Keratinocyte (primary cell): Measurements from ENCODE around the gene C14orf119. TPM values are rescaled to one million over a fixed set of nuclear protein-coding genes. Genes with fewer than 3 reads are reported as not detected.

Experiments
- DNase-seq: peaks from one replicate; pipeline ENCODE4 v3.0.0-alpha.2; 2011; ENCODE audit warnings: low read depth, missing footprints, low spot score
- FAIRE-seq: peaks from 2 replicates; lab custom pipeline; 2011; peaks lifted over from hg19 to GRCh38; lab: Jason Lieb, UNC
- H2AFZ ChIP-seq: 2 replicates; pipeline ENCODE4 v1.6.0; 2012; ENCODE audit warnings: low read length, control low read depth, inconsistent platforms; ENCODE audit not compliant: control insufficient read depth
- H3K27ac ChIP-seq: 2 replicates; pipeline ENCODE4 v1.5.1; 2011; ENCODE audit warnings: low read length; ENCODE audit not compliant: control insufficient read depth, insufficient read depth
- H3K27me3 ChIP-seq: 3 replicates; pipeline ENCODE4 v1.6.0; 2011; ENCODE audit warnings: low read length; ENCODE audit not compliant: control insufficient read depth, insufficient read depth; ENCODE audit errors: extremely low read depth
- H3K36me3 ChIP-seq, 2 experiments: 2 replicates in 1 of 2; 3 replicates in 1 of 2; pipeline ENCODE4 v1.5.1; 2011; ENCODE audit warnings: low read length in 2 of 2, mild to moderate bottlenecking in 1 of 2; ENCODE audit not compliant: control insufficient read depth in 2 of 2, insufficient read depth in 2 of 2; ENCODE audit errors: extremely low read depth in 1 of 2
- H3K4me1 ChIP-seq: 3 replicates; pipeline ENCODE4 v1.5.1; 2011; ENCODE audit warnings: low read length; ENCODE audit not compliant: control insufficient read depth, insufficient read depth; ENCODE audit errors: extremely low read depth
- H3K4me2 ChIP-seq: 3 replicates; pipeline ENCODE4 v1.6.0; 2011; ENCODE audit warnings: low read depth, low read length; ENCODE audit not compliant: control insufficient read depth, insufficient read depth; ENCODE audit errors: extremely low read depth
- H3K4me3 ChIP-seq, 3 experiments: fragments of 200-600 bp in 1 of 3; sonication (generic) in 1 of 3; 2 replicates in 2 of 3; 3 replicates in 1 of 3; pipeline ENCODE4 v1.5.1; 2011 to 2016; ENCODE audit warnings: low read length in 3 of 3, mild to moderate bottlenecking in 3 of 3, control low read depth in 2 of 3, inconsistent platforms in 1 of 3, low read depth in 1 of 3, mixed read lengths in 1 of 3, mixed run types in 1 of 3, moderate library complexity in 1 of 3; ENCODE audit not compliant: control insufficient read depth in 2 of 3, insufficient read depth in 2 of 3; ENCODE audit errors: extremely low read depth in 1 of 3
- H3K79me2 ChIP-seq: 2 replicates; pipeline ENCODE4 v1.6.0; 2012; ENCODE audit warnings: low read length; ENCODE audit not compliant: control insufficient read depth, insufficient read depth
- H3K9ac ChIP-seq: 3 replicates; pipeline ENCODE4 v1.6.0; 2011; ENCODE audit warnings: low read length; ENCODE audit not compliant: control insufficient read depth, insufficient read depth; ENCODE audit errors: extremely low read depth
- H3K9me1 ChIP-seq: 3 replicates; pipeline ENCODE4 v1.6.0; 2011; ENCODE audit warnings: low read length; ENCODE audit not compliant: control insufficient read depth, insufficient read depth; ENCODE audit errors: extremely low read depth
- H3K9me3 ChIP-seq: 2 replicates; pipeline ENCODE4 v1.5.1; 2012; ENCODE audit warnings: low read depth, low read length; ENCODE audit not compliant: control insufficient read depth
- H4K20me1 ChIP-seq: 3 replicates; pipeline ENCODE4 v1.6.0; 2011; ENCODE audit warnings: low read length; ENCODE audit not compliant: control insufficient read depth, insufficient read depth; ENCODE audit errors: extremely low read depth
- EZH2 ChIP-seq: IDR thresholded peaks from one replicate; pipeline ENCODE4 v1.6.1; 2012; ENCODE audit warnings: inconsistent platforms, mild to moderate bottlenecking, low read length, moderate library complexity
- dilution Hi-C: fragments of 300-500 bp; cut with MboI; formaldehyde crosslinking; loops from one replicate; pipeline ENCODE4 v1.7.0; 2020; ENCODE audit warnings: low sequenced_read_pairs; ENCODE audit not compliant: extremely low pct_ligation_motif_present
- polyA plus RNA-seq, 5 experiments: library from polyadenylated mRNA; depleted of rRNA in 3 of 5; stranded (reverse) in 3 of 5; stranded (forward) in 1 of 5; unstranded in 1 of 5; fragments of >200 nt; gene quantifications; 1 replicate in 1 of 5; 2 replicates in 3 of 5; 3 replicates in 1 of 5; pipeline versions ENCODE4 v1.2.1 to v1.2.3, GENCODE V29; 2011 to 2012; ENCODE audit warnings: missing spikeins in 2 of 5, low read depth in 1 of 5, low replicate concordance in 1 of 5
- TF ChIP-seq, protein P1 (sequence below), 3 experiments: IDR thresholded peaks in 1 of 3; conservative IDR thresholded peaks in 1 of 3; optimal IDR thresholded peaks in 1 of 3; 2 replicates in 2 of 3; 3 replicates in 1 of 3; pipeline versions ENCODE3 to v1.5.1; 2011; ENCODE audit warnings: low read length in 3 of 3, mild to moderate bottlenecking in 3 of 3, moderate library complexity in 2 of 3, control low read depth in 1 of 3, inconsistent platforms in 1 of 3; ENCODE audit not compliant: insufficient read depth in 2 of 3; ENCODE audit errors: extremely low read depth in 1 of 3

Gene C14orf119
- polyA plus RNA-seq, 1 donor (not counting 4 experiments of a cell fraction or from before 2014, with no cell fraction given): 73.7 TPM

DNA sequence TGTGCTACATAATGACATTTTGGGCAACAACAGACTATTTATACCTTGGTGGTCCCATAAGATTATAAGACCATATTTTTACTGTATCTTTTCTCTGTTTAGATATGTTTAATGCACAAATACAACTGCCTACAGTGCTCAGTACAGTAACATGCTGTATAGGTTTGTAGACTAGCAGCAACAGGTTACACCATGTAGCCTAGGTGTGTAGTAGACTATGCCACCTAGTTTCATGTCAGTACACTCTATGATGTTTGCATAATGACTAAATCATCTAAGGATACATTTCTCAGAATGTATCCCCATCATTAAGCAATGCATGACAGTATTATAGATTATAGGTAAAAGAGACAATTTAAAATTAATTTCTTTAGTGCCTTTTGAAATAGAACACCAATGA is 54.4 kb downstream of the C14orf119 start:
- Histone ChIP-seq H3K9ac (no peak overlapping the region), H3K4me1 (peaks cover 18% of the 10 kb centered on the region), H3K4me2 (no peak overlapping the region), H3K79me2 (no peaks in the 10 kb centered on the region), H3K4me3 (no peak overlapping the region), H3K36me3 (peaks cover 0 to 6% of the 10 kb centered on the region in 2 experiments), H3K9me1 (no peaks in the 10 kb centered on the region), H2AFZ (no peak overlapping the region), H3K27me3 (no peaks in the 10 kb centered on the region), H4K20me1 (no peaks in the 10 kb centered on the region), H3K27ac (no peak overlapping the region), H3K9me3 (no peaks in the 10 kb centered on the region)
- no peak for DNase-seq
- TF ChIP-seq EZH2: no peak
- TF ChIP-seq, protein P1, sequence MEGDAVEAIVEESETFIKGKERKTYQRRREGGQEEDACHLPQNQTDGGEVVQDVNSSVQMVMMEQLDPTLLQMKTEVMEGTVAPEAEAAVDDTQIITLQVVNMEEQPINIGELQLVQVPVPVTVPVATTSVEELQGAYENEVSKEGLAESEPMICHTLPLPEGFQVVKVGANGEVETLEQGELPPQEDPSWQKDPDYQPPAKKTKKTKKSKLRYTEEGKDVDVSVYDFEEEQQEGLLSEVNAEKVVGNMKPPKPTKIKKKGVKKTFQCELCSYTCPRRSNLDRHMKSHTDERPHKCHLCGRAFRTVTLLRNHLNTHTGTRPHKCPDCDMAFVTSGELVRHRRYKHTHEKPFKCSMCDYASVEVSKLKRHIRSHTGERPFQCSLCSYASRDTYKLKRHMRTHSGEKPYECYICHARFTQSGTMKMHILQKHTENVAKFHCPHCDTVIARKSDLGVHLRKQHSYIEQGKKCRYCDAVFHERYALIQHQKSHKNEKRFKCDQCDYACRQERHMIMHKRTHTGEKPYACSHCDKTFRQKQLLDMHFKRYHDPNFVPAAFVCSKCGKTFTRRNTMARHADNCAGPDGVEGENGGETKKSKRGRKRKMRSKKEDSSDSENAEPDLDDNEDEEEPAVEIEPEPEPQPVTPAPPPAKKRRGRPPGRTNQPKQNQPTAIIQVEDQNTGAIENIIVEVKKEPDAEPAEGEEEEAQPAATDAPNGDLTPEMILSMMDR (optimal IDR thresholded peaks at IDR 0.05 in 1 of 3, IDR thresholded peaks at IDR 0.05 in 1 of 3, conservative IDR thresholded peaks at IDR 0.05 in 1 of 3; ENCODE audit: extremely low read depth in 1 of 3, insufficient read depth in 2 of 3, low read length in 3 of 3): no peak
- FAIRE-seq: no peak
- dilution Hi-C loops: no loop called here

Other genes starting within 250 kb of the C14orf119 start
- 36.7 to 79.4 TPM (median 62.5 TPM) in 3 replicates for gene LRP10, start 223.8 kb upstream of the C14orf119 start, polyA plus RNA-seq
- gene REM2, start 212.3 kb upstream of the C14orf119 start, polyA plus RNA-seq: 0.04 to 0.06 TPM (median 0.05 TPM) in 3 replicates
- 36.9 to 73.8 TPM (median 50.8 TPM) in 3 replicates for gene RBM23, start 176.4 kb upstream of the C14orf119 start, polyA plus RNA-seq
- 241 to 271 TPM (median 266 TPM) in 3 replicates for gene PRMT5, start 166.1 kb upstream of the C14orf119 start, polyA plus RNA-seq
- gene HAUS4, start 138.4 kb upstream of the C14orf119 start, polyA plus RNA-seq: 16.6 to 25.5 TPM (median 23.6 TPM) in 3 replicates
- 128 to 206 TPM (median 157 TPM) in 3 replicates for gene AJUBA, start 113.0 kb upstream of the C14orf119 start, polyA plus RNA-seq
- 6.4 to 8.5 TPM (median 7.7 TPM) in 3 replicates for gene C14orf93, start 85.4 kb upstream of the C14orf119 start, polyA plus RNA-seq
- gene PSMB5, start 60.6 kb upstream of the C14orf119 start, polyA plus RNA-seq: 285 to 349 TPM (median 292 TPM) in 3 replicates
- not detected in 3 replicates for gene PSMB11, start 53.3 kb upstream of the C14orf119 start, polyA plus RNA-seq
- gene CDH24, start 38.0 kb upstream of the C14orf119 start, polyA plus RNA-seq: 3.5 to 5.8 TPM (median 3.9 TPM) in 3 replicates
- 92.0 to 104 TPM (median 96.7 TPM) in 3 replicates for gene ACIN1, start 369 bp upstream of the C14orf119 start, polyA plus RNA-seq
- gene CIROP, start 9.5 kb downstream of the C14orf119 start, polyA plus RNA-seq: not detected in 3 replicates
- gene CEBPE, start 23.8 kb downstream of the C14orf119 start, polyA plus RNA-seq: not detected in 3 replicates
- 28.4 to 32.8 TPM (median 29.1 TPM) in 3 replicates for gene SLC7A8, start 88.2 kb downstream of the C14orf119 start, polyA plus RNA-seq
- gene RNF212B, start 142.4 kb downstream of the C14orf119 start, polyA plus RNA-seq: not detected in 3 replicates
- gene HOMEZ, start 190.6 kb downstream of the C14orf119 start, polyA plus RNA-seq: 31.9 to 39.1 TPM (median 34.1 TPM) in 3 replicates
- 1.6 to 2.5 TPM (median 1.9 TPM) in 3 replicates for gene PPP1R3E, start 207.4 kb downstream of the C14orf119 start, polyA plus RNA-seq
- 24.0 to 45.7 TPM (median 33.9 TPM) in 3 replicates for gene BCL2L2, start 211.3 kb downstream of the C14orf119 start, polyA plus RNA-seq
- gene PABPN1, start 226.0 kb downstream of the C14orf119 start, polyA plus RNA-seq: 168 to 185 TPM (median 173 TPM) in 3 replicates